ENCODE data around the gene CNN3. TPM values are rescaled to one million over a fixed set of nuclear protein-coding genes. Genes with fewer than 3 reads are reported as not detected.

The CNN3 gene
- total RNA-seq, 4 donors from 2014 or later: 11.9 to 21.8 (median 16.1) TPM

- ATAC-seq: peak; percentile 41 to 58
- intact Hi-C loops (cut with DNase I; ENCODE audit: low total_unique reads): no loop called here
- DNase-seq: no peak
Measured at GRCh38 chr1:94971491-94971924, 44.6 kb upstream of the CNN3 start.

GRCh38 chr1:94970783-94971182, 43.9 kb upstream of the CNN3 start:
- H3K27me3 ChIP-seq: no peaks in the 10 kb centered on the region
- no peak for ATAC-seq
- H3K9me3 ChIP-seq: no peaks in the 10 kb centered on the region
- H3K36me3 ChIP-seq: no peaks in the 10 kb centered on the region
- no peak for DNase-seq
- no peak for TF ChIP-seq POLR2A (IDR thresholded peaks at IDR 0.05)
- TF ChIP-seq CTCF (IDR thresholded peaks at IDR 0.05 in 4 of 5, conservative IDR thresholded peaks at IDR 0.05 in 1 of 5): no peak
- intact Hi-C loops (cut with DNase I; ENCODE audit: low total_unique reads): no loop called here
- peak overlapping the region; percentile 8 to 54 (median 48) for H3K27ac ChIP-seq
- in situ Hi-C loops (cut with MboI; ENCODE audit: low sequenced_read_pairs in 4 of 4): no loop called here
- no peak overlapping the region for H3K4me3 ChIP-seq
- H3K4me1 ChIP-seq: peaks cover 0 to 7% of the 10 kb centered on the region in 2 donors

More at GRCh38 chr1:94971491-94971924, 44.6 kb upstream of the CNN3 start:
- no peak for TF ChIP-seq POLR2A (IDR thresholded peaks at IDR 0.05)
- TF ChIP-seq CTCF (IDR thresholded peaks at IDR 0.05 in 4 of 5, conservative IDR thresholded peaks at IDR 0.05 in 1 of 5): no peak
- in situ Hi-C loops (cut with MboI; ENCODE audit: low sequenced_read_pairs in 4 of 4): no loop called here
- H3K27ac ChIP-seq: peak overlapping the region; percentile 40 to 54 (median 48)
- no peak overlapping the region for H3K4me3 ChIP-seq
- H3K9me3 ChIP-seq: no peaks in the 10 kb centered on the region
- no peaks in the 10 kb centered on the region for H3K36me3 ChIP-seq
- peaks cover 0 to 7% of the 10 kb centered on the region in 2 donors for H3K4me1 ChIP-seq
- no peaks in the 10 kb centered on the region for H3K27me3 ChIP-seq

GRCh38 chr1:94969137-94969536, 42.2 kb upstream of the CNN3 start:
- ATAC-seq (no peak), DNase-seq (no peak)
- no peak overlapping the region for H3K27ac ChIP-seq
- no peak for TF ChIP-seq POLR2A (IDR thresholded peaks at IDR 0.05)
- no peaks in the 10 kb centered on the region for H3K9me3 ChIP-seq
- no peaks in the 10 kb centered on the region for H3K27me3 ChIP-seq
- intact Hi-C loops (cut with DNase I; ENCODE audit: low total_unique reads): no loop called here
- no peak overlapping the region for H3K4me3 ChIP-seq
- in situ Hi-C loops (cut with MboI; ENCODE audit: low sequenced_read_pairs in 4 of 4): no loop called here
- peaks cover 0 to 7% of the 10 kb centered on the region in 2 donors for H3K4me1 ChIP-seq
- no peaks in the 10 kb centered on the region for H3K36me3 ChIP-seq

- H3K27me3 ChIP-seq: no peaks in the 10 kb centered on the region
- no peak overlapping the region for H3K4me3 ChIP-seq
- no peak overlapping the region for H3K27ac ChIP-seq
- ATAC-seq (no peak), DNase-seq (no peak)
- no peak for TF ChIP-seq POLR2A (IDR thresholded peaks at IDR 0.05)
- TF ChIP-seq CTCF (IDR thresholded peaks at IDR 0.05 in 4 of 5, conservative IDR thresholded peaks at IDR 0.05 in 1 of 5): no peak
- in situ Hi-C loops (cut with MboI; ENCODE audit: low sequenced_read_pairs in 4 of 4): no loop called here
- intact Hi-C loops (cut with DNase I; ENCODE audit: low total_unique reads): no loop called here
- H3K9me3 ChIP-seq: no peaks in the 10 kb centered on the region
- H3K4me1 ChIP-seq: peaks cover 5 to 9% of the 10 kb centered on the region in 2 donors
- no peaks in the 10 kb centered on the region for H3K36me3 ChIP-seq
Measured at GRCh38 chr1:94966033-94966432, 39.1 kb upstream of the CNN3 start.

- in situ Hi-C loops (cut with MboI; ENCODE audit: low sequenced_read_pairs in 4 of 4): no loop called here
- H3K4me1 ChIP-seq: peaks cover 4 to 5% of the 10 kb centered on the region in 2 donors
- TF ChIP-seq CTCF (IDR thresholded peaks at IDR 0.05 in 4 of 5, conservative IDR thresholded peaks at IDR 0.05 in 1 of 5): no peak
- TF ChIP-seq POLR2A (IDR thresholded peaks at IDR 0.05): no peak
- ATAC-seq (no peak), DNase-seq (no peak)
- no peaks in the 10 kb centered on the region for H3K9me3 ChIP-seq
- no peaks in the 10 kb centered on the region for H3K27me3 ChIP-seq
- peak overlapping the region in 1 of 4 donors; percentile 65 for H3K27ac ChIP-seq
- intact Hi-C loops (cut with DNase I; ENCODE audit: low total_unique reads): loop anchor here (5.0 kb wide), 1 partner anchor 58 kb away; no protein-coding TSS in a partner anchor
- no peaks in the 10 kb centered on the region for H3K36me3 ChIP-seq
- no peak overlapping the region for H3K4me3 ChIP-seq
Measured at GRCh38 chr1:94963864-94964263, 37.0 kb upstream of the CNN3 start.
